ENCODE measurements around the gene PRSS58.

Gene PRSS58, protein sequence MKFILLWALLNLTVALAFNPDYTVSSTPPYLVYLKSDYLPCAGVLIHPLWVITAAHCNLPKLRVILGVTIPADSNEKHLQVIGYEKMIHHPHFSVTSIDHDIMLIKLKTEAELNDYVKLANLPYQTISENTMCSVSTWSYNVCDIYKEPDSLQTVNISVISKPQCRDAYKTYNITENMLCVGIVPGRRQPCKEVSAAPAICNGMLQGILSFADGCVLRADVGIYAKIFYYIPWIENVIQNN

DNA sequence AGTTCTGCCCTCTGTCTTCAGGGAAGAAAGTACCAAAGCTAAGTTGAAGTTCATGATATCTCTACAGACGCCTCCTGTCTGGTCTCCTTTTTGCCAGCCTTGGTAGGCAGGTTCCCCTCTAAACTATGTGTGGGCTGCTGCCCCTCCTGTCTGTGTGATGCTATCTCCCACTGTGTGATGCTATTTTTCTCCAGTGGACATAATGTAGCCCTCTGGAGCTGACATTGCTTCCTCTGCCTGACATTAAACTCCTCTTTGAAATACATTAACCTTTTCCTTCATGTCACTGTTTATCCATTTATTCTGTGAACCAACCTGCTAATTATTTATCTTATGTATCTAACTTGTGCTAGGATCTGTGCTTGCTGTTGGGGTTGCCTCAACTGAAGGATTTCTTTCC, at the start of gene PRSS58:
TSS of gene PRSS58 (minus strand) at position 101 of the 400 bp plus-strand sequence. CDS start 351 bp downstream, outside the sequence.
- no peak for ATAC-seq

DNA sequence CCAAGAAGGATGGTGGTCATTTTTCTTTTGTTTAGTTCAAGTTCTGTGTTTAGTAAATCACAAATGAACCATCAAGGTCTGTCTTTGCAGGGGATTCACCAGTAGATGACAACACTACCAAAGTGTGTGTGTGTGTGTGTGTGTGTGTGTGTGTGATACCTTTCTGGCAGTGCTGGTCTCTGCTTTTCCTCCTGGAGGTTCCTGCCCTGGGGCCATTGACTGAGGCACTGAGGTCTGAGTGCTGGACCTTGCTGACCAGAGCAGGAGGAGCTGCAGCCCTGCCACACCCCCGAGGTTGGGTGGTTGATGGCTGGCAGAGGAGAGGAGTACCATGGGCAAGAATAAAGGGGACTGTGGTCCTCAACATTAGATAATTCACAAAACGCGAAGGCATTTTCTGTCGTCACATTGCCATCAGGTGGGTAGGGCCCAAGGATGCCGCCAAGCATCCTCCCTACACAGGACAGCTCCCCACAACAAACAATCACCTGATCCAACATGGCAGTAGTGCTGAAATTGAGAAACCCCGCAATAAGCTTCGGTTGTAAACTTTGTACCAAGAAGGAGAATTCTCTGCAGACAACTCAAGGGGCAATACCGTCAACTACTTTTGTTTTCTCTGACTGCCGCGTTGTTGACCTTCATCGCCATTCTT, 49.5 kb upstream of the PRSS58 start:
- ATAC-seq = no peak
- DNase-seq = no peak

More for the DNA sequence above, at the start of gene PRSS58:
- DNase-seq = no peak

DNA sequence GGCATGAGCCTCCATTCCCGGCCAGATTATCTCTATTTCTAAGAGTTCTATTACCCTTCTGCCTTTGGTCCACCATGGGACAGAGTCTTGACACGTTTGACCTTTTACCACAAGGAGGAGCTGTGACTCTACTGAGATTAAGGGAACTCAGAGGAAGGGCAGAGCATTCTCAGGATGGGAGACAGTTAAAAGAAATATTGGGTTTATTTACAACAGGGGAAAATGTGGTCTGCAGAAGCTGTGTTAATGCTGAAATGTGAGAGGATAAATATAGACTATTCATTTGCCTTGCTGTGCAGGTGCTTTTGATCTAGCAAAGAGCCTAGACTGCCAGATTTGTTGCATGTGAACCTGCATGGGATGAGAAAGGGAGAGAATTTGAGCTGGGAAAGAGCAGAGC, 45.8 kb upstream of the PRSS58 start:
- DNase-seq (no peak), ATAC-seq (peak; percentile 42)

DNA sequence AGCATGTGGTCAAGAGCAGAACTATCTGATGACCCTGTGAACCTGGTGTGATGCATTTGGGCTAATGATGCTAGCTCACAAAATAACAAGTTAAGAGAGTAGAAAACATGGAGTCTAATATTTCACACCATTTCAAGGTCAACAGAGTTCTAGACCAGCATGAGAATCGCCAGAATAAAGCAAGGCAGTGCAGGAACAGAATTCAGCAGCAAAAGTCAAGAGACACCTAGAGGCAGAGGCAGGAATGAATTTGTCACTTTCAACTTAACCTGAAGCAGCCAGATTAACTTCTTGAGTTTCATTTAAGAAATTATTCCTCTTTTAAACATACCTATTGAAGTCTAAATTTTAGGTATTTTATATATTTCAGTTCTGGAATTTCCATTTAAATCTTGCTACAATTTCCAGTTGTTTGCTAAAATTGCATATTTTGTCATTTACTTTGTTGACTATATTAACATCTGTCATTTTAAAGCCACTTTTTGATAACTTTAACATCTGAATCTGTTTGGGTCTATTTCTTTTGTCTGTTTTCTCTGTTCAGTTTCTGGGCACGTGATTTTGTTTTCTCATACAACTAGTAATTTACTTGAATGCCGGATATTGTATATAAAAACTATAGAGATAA, 44.2 kb upstream of the PRSS58 start:
- no peak for DNase-seq
- ATAC-seq = no peak

DNA sequence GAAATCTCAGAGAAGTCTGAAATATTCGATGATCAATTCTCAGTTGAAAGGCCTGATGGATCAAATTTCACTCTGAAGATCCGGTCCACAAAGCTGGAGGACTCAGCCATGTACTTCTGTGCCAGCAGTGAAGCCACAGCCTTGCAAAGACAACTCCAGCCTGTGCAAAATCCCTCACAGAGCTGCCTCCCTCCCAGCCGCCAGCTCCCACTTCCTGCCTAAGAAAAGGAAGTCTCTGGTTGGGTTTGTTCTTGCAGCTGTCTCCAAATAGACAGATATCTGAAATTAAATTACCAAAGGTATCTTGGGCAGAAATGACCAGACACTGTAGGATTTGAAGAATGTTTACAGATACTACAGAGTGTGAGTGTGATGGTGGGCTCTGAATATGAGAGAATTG, 43.4 kb upstream of the PRSS58 start:
- DNase-seq (no peak), ATAC-seq (no peak)

DNA sequence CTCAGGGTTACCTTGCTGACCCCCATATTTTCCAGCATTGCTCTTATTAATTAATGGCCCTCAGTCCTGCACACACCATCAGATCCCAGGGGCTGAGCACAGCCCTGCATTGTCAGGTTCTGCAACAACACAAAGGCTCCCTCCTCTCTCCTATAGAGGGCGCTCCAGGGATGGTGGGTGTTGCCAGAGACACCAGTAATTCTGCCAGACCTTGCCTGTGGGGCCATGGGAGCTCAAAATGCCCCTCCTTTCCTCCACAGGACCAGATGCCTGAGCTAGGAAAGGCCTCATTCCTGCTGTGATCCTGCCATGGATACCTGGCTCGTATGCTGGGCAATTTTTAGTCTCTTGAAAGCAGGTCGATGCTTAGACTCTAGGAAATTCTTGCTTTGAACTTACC, 42.8 kb upstream of the PRSS58 start:
- ATAC-seq (no peak), DNase-seq (peak; percentile 40)

DNA sequence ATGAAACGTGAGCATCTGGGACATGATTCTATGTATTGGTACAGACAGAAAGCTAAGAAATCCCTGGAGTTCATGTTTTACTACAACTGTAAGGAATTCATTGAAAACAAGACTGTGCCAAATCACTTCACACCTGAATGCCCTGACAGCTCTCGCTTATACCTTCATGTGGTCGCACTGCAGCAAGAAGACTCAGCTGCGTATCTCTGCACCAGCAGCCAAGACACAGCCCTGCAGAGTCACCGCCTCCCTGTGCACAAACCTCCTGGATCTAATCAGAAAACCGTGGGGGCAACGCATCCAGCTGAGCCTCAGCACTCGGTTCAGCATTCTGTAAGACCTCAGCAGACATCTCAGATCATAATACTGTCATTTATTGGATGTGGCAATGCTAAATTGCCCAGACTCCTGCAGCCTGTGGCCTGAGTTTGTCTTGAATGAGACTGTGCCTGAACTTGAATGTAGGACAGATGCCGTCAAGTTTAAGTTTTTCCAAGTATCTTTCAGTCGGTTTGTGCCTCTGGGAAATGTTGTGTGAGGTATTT, 41.5 kb upstream of the PRSS58 start:
- DNase-seq (no peak), ATAC-seq (no peak)

DNA sequence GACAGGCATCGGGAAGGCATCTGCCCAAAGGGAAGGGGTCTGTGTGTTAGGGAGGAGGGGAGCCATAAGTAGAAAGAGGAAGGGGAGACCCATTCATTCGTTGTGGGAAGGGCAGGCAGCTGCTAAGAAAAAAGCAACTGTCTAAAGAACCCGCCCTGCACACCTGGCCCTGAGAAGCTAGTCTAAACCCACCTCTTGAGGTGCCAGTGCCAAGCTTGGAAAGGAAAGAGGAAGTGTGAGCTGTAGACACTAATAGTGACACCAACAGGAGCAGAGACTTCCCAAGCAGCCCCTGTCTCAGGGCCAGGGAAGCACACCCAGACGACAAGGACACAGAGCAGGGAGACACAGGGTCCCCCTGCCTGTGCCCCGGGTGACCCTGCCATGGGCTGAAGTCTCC, 40.8 kb upstream of the PRSS58 start:
- DNase-seq (no peak), ATAC-seq (no peak)

DNA sequence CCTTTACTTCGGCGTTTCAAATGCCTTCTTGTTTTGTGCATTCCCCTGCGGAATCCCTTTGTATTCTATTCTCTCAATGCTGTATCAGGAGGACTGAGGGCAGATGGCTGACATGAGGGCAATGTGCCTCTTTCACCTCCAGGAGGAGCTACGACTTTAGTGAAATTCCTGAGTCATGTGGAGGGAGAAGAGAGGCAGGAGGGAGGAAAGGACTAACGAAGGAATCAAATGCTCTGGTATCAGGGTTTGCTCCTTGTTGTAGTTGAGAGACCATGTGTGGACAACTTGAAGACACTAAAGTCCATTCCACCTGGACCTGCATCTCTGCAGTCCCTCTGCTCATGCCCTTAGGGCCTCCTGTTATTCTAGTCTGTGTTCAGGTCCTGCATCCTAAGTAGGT, 40.2 kb upstream of the PRSS58 start:
- ATAC-seq (no peak), DNase-seq (no peak)

DNA sequence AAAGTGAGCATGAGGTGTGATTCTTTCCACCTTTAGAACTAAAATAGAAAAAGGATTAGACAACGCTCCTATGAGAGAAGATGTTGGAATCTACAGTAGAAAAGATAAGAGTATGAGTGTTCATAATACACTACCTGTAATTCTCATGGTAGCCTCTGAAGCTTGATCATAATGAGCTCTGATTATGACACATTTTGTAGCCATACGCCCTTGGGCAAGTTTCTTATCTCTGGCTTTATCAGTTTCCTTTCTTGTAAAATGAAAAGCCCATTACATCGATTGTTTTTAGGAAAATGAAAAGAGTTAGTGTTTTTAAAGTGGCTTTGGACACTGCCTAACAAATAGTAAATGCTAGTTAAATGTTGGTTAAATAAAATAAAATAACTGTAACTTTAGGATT, 22.4 kb upstream of the PRSS58 start:
- peak; percentile 36 for ATAC-seq
- DNase-seq = no peak

DNA sequence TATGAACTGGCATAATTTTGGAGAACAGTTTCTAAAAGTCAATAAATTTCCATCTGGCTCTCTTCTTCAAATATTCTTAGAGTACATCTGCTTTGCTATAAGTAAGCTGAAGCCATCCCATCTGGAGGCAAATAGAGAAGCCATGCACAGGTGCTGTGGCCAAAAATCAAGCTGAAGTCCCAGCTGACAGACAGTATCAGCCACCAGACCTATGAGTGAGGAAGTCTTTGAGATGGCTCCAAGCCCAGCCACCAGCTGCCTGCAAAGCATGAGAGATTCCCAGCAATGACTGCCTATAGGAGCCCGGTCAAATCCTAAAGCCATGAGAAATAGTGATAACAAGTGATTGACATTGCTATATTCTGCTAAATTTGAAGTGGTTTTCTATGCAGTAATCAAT, 21.7 kb upstream of the PRSS58 start:
- DNase-seq = no peak
- no peak for ATAC-seq

DNA sequence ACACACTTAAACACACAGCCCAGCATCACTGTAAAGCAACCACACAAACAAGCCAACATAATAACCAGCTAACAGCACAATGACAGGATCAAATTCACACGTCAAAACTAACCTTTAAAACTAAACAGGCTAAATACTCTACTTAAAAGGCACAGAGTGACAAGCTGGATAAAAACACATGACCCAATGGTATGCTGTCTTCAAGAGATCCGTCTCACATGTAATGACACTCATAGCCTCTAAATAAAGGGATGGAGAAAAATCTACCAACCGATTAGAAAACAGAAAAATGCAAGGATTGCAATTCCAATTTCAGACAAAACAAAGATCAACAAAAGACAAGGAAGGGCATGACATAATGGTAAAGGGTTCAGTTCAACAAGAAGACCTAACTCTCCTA, 17.2 kb upstream of the PRSS58 start:
- no peak for DNase-seq
- no peak for ATAC-seq

DNA sequence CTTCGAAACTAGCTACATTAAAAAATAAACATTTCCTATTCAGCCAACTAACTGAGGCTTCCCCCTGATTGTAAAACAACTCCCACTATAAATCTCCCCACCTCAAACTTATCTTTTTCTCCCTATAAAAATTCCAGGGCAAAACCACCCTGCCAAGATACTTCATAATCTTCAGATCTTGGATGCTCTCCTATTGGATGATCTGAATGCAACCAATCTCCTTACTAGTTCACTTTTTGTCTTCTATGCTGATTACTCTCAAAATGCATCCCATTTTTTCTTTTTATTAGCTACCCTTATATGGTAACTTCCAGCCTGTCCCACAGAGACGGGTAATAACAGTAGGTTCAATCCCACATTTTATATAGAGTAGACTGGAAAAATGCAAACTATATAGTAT, 15.0 kb upstream of the PRSS58 start:
- ATAC-seq (no peak), DNase-seq (no peak)

DNA sequence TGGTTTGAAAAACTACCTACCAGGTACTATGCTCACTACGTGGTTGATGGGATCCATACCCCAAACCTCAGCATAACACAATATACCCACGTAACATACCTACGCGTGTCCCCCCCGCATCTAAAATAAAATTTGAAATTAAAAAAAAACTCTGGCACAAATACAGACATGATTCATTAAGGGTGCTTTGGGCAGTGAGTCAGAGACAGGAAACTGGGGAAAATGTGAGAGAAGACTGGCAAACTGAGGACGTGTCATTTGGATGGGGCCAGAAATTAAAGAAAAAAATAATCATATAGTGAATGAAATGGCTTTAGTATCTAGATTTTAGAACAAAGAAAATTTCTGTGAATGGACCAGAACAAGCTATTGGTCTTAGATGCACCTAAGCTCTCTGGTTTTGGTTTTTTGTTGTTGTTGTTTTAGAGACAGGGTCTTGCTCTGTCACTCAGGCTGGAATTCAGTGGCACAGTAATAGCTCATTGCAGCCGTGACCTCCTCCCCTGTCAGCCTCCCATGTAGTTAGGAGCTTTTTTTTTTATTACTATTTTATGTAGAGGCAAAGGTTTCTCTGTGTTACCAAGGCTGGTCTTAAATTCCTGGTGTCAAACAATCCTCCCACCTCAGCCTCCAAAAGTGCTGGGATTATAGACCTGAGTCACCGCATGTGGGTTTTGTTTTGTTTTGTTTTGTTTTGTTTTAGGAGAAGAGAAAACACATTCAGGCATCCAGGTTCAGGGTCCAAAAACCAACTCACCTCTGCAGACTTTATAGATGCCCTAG, 5.9 kb upstream of the PRSS58 start:
- DNase-seq (no peak), ATAC-seq (no peak)

DNA sequence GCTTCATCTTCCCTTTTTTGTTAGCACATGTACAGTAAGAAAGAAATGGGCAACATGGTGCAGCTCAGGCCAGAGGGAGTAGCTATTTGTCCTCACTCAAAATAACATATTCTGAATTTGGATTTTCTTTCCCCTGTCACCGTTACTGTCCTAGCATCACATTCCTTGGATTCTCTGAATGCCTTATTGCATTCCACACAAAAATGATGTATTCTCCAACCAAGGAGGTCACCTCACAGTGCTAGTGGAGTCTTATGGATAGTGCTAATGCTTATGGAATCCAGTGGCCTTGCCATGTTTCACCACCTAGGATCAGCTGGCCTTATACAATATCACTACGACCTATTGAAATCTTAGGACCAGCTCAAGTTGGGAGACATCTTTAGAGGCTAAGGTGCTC, 7.2 kb downstream of the PRSS58 start:
- DNase-seq (no peak), ATAC-seq (no peak)

DNA sequence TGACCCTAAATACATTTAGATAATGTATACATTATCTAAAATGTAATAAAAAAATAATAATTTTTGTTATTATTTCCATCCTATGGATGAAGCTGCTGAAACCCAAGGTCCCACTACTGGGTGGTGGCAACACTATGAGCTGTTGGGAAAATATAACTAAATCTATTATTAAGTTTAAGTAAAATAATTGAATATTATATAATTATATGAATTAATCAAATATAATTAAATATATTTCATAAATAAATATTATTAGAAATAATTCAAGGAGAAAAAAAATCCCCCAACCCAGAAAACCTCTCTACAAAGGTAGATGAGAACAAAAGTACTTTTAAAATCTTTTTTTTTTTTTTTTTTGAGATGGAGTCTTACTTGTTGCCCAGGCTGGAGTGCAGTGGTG, 7.9 kb downstream of the PRSS58 start:
- DNase-seq = no peak
- ATAC-seq = no peak

DNA sequence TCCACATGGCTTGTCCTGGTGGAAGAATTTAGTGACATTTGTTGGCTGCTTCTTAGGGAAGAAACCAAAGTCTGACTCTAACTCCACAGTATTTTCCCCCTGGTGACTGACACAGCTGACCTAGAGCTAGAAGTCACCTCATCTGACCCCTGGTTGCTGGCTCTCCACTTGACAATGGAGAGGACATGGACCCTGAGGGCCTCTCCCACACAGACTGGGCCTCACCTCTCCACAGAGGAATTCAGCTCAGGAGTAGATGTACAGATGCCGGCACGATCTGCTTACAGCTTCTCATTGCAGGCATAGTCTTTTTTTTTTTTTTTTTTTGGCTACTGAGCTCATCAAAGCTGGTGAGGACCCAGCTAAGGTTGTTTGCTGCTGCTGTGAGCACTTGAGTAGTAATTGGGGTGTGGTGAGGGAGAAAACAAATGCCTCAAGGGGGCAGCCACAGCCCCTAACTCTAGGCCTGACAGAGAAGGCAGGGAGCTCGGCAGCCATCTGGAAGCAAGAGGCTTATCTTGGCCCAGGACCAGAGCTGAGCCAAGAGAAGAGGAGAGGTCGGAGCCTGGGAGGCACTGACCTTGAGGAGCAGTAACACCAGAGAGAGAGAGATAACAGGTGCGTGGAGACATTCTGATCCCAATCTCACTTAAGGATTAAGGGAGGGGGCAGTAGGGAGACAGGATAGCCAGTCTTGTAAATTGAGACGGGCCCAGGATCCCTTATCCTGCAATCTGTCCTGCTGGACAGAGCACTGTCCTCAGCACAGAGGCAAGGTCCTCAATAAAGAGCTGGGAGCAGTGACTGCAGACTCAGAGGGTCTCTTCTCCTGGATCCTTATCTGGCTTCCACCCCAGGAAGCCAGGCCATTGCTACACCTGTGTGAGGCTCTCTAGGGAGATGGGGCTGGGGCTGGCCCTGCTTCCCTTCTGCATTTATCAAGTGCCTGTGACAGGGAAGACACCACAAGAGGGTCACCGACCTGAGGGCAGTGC, 9.4 kb downstream of the PRSS58 start:
- DNase-seq = no peak
- ATAC-seq = no peak

DNA sequence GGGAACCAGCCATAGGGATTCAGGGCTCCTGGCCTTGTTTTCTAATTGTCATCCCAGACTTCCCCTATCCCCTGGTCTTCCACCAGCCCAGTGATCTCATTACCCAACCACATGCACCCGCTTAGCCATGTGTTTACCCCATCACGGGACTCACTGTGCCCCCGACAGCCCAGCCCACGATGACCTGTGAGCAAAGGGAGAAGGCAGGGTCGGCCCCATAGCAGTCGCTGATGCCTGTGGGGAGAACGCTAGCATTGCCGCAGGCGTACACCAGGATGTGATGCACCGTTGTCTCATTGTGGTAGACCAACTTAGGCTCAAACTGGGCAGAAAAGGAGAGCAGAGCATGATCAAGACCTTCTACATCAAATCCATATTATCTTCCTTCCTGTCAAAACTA, 14.0 kb downstream of the PRSS58 start:
- ATAC-seq = no peak
- no peak for DNase-seq

DNA sequence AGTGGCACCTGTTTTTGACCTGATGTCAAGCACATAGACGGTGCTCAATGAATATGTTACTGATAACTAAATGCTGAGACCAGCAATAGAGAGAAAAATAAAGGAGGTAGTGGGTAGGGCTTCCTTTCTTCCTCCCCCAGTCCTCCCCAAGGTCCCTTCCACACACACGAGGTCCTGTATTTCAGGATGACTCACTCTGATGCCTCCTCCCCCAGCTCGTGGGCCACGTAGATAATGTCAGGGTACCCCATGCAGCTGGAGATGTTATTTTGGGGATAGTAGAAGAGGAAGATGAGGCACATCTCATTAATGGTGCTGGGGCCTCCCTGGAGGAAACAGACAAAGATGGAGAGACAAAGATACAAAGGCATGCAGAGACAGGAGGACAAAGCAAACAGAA, 17.3 kb downstream of the PRSS58 start:
- no peak for ATAC-seq
- DNase-seq = no peak

DNA sequence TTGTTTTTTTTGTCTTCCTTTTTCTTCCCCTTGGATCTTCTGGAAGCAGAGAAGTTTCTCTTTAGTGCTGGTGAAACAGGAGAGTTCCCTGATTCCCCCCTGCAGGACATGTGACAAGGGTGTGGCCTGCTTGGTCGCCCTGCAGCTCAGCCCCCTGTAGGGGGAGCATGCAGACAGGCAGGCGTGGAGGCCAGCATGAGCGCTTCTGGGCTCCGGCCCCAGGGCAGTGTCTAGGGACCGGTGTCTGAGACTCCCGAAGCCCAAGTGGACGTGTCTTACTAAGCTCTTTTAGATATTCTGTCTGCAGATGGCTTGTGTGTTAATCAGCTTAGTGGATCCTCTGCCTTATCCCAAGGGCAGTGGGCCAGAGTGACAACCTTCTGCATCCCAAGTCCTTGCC, 26.1 kb downstream of the PRSS58 start:
- DNase-seq = no peak
- no peak for ATAC-seq

DNA sequence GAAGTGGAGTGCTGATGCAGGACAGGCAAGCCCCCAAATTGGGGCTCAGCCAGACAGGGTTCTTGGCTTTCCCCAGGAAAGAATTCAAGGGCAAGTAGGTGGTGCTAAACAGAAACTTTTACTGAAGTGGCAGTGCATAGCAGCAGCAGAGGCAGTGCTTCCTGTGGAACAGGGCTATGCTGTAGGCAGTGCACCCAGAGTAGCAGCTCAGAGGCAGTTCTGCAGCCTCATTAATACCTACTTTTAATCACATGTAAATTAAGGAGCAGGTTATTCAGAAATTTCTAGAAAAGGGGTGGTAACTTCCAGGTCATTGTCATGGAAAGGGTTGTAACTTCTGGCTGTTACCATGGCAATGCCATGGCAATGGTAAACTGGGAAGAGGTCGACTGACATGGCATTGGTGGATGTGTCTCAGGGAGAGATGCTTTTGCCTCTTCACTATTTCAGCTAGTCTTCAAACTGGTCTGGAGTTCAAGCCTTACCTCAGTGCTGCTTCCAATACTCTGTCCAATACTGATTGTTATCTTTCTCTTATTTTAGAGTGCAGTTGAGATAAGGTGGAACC, 29.2 kb downstream of the PRSS58 start:
- ATAC-seq (no peak), DNase-seq (no peak)

Data from stimulated activated naive CD8-positive, alpha-beta T cell treated with anti-CD3 and anti-CD28 coated beads, Interleukin-15, Interleukin-2, amounts not matched to agents 100 U/mL and 50 U/mL, for 24 hours (primary cell).